ENCODE data around the gene SLC36A3.

SLC36A3 gene

GRCh38 chr5:151320481-151320880, 16.9 kb upstream of the SLC36A3 start:
- TF ChIP-seq, protein P1, sequence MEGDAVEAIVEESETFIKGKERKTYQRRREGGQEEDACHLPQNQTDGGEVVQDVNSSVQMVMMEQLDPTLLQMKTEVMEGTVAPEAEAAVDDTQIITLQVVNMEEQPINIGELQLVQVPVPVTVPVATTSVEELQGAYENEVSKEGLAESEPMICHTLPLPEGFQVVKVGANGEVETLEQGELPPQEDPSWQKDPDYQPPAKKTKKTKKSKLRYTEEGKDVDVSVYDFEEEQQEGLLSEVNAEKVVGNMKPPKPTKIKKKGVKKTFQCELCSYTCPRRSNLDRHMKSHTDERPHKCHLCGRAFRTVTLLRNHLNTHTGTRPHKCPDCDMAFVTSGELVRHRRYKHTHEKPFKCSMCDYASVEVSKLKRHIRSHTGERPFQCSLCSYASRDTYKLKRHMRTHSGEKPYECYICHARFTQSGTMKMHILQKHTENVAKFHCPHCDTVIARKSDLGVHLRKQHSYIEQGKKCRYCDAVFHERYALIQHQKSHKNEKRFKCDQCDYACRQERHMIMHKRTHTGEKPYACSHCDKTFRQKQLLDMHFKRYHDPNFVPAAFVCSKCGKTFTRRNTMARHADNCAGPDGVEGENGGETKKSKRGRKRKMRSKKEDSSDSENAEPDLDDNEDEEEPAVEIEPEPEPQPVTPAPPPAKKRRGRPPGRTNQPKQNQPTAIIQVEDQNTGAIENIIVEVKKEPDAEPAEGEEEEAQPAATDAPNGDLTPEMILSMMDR (IDR thresholded peaks at IDR 0.05; ENCODE audit: insufficient read depth, low read depth, low read length, missing control alignments) = no peak
- no peak overlapping the region for H3K4me3 ChIP-seq (ENCODE audit: low read length)
- no peak for DNase-seq (ENCODE audit: low read depth)

DNA sequence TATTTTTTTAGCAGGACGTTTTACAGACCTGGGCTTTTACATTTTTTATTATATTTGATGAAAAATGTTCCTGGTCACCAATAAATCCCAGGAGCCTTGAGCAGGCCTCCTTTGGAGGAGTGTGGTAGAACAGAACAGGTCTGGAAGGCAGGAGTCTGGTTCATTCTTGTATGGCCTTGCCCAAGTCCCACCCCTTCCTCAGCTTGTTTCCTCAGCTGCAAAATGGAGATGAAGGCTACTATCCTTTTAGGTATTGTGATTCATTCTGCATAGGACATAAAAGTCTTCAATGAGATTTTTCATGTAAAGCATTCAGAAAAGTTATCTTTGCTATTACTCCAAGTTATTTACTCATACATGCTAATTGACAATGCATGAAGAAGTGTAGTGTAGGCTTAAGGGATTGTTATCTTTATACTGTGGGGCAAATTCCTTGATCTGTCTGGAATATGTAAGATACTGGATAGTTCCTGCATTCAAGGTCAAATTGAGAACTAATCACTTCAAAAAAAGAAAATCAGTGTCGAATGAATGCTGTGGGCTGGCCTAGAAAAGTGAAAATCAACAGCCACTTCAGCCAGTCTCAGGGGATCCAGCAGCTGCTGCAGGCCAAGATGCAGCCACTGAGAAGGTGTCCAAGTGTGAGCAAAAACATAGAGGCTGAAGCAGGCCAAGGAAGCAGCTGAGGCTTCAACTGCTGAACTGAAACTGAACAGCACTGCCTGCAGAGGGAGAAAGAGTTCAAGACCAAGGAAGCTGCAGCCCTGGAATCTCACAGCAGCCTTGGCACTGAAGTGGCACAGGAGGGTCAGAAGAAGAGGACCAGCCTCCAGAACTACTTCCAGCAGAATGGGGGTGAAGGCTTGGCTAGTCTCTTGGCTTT, 15.5 kb upstream of the SLC36A3 start:
- TF ChIP-seq, protein P1 (IDR thresholded peaks at IDR 0.05; ENCODE audit: insufficient read depth, low read depth, low read length, missing control alignments) = peak; percentile 37
- no peak overlapping the region for H3K4me3 ChIP-seq (ENCODE audit: low read length)
- DNase-seq (ENCODE audit: low read depth) = peak; percentile 26

DNA sequence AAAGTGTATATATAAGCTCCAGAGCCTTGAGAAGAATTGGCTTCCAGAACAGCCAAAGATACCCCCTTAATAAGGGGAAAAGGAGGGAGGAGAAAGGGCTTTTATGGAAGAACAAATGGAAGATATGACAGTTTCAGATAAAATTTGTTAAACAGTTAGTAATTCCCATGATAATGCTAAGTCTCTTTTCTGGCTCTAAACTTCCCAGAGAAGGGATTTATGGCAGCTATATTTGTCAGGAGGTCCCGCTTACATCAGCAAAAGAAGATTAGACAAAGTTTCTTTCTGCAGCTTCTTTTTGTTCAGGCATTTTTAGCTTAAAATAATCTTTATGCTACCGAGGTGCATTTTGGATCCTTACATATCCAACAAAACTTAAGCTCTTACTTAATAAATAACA, 14.3 kb upstream of the SLC36A3 start:
- TF ChIP-seq, protein P1 (IDR thresholded peaks at IDR 0.05; ENCODE audit: insufficient read depth, low read depth, low read length, missing control alignments) = no peak
- no peak for DNase-seq (ENCODE audit: low read depth)
- no peak overlapping the region for H3K4me3 ChIP-seq (ENCODE audit: low read length)

- TF ChIP-seq, protein P1 (IDR thresholded peaks at IDR 0.05; ENCODE audit: insufficient read depth, low read depth, low read length, missing control alignments) = peak; percentile 96
- DNase-seq (ENCODE audit: low read depth) = peak; percentile 75
- no peak overlapping the region for H3K4me3 ChIP-seq (ENCODE audit: low read length)
Observed at GRCh38 chr5:151315998-151316597, 12.5 kb upstream of the SLC36A3 start.

GRCh38 chr5:151313357-151313756, 9.8 kb upstream of the SLC36A3 start:
- DNase-seq (ENCODE audit: low read depth) = no peak
- TF ChIP-seq, protein P1 (IDR thresholded peaks at IDR 0.05; ENCODE audit: insufficient read depth, low read depth, low read length, missing control alignments) = no peak
- no peak overlapping the region for H3K4me3 ChIP-seq (ENCODE audit: low read length)

GRCh38 chr5:151312756-151313324, 9.3 kb upstream of the SLC36A3 start:
- DNase-seq (ENCODE audit: low read depth) = no peak
- TF ChIP-seq, protein P1 (IDR thresholded peaks at IDR 0.05; ENCODE audit: insufficient read depth, low read depth, low read length, missing control alignments) = no peak
- no peak overlapping the region for H3K4me3 ChIP-seq (ENCODE audit: low read length)

Measured in epithelial cell of esophagus (primary cell).